Measurements from ENCODE around the gene TMEM51.

The TMEM51 gene

DNA sequence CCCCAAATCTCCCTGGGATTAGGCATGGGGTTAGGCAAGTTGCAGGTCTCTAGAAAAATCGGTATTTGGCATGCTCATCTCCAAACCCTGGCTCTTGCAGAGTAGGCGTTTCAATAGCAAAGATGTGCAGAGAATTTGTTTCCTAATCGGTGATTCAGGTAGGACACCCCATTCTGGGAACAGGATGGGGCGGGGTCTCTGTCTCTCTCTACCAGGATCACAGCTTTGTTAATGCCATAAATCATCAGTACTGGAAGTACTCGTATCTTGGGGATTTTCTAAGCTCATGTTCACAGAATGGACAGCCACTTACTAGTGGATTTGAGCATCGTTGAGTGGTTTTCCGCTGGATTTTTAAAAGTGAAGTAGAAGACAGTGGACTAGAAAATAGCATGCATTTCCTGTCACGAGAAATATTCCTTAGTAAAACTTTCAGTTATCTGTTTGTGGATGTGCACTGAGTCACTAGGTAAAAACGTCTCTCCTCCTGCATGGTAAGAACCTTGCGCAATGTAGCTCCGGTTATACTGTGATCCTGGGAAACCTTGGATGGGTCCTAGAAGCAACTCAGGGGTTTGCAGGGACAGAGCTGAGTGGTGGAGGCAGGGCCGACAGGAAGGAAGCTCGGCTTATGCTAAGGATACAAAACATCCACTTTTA is 5.1 kb downstream of the TMEM51 start:
- no peak for TF ChIP-seq CTCF (IDR thresholded peaks at IDR 0.05; ENCODE audit: poor library complexity, severe bottlenecking)
- DNase-seq (ENCODE audit: low spot score) (no peak), ATAC-seq (ENCODE audit: low read depth) (peak; percentile 75)
- Histone ChIP-seq H3K36me3 (ENCODE audit: low read depth) (no peaks in the 10 kb centered on the region), H3K4me3 (ENCODE audit: severe bottlenecking) (peak overlapping the region; percentile 21), H3K27me3 (ENCODE audit: insufficient read depth, poor library complexity, severe bottlenecking) (no peaks in the 10 kb centered on the region), H3K4me1 (ENCODE audit: insufficient read depth, poor library complexity, severe bottlenecking) (peaks cover 34% of the 10 kb centered on the region), H3K9me3 (ENCODE audit: severe bottlenecking) (no peaks in the 10 kb centered on the region), H3K27ac (ENCODE audit: poor library complexity, severe bottlenecking) (peak overlapping the region; percentile 85)

GRCh38 chr1:15159166-15159555 is 5.6 kb downstream of the TMEM51 start:
- Histone ChIP-seq H3K27ac (ENCODE audit: poor library complexity, severe bottlenecking) (peak overlapping the region; percentile 85), H3K4me3 (ENCODE audit: severe bottlenecking) (no peak overlapping the region), H3K36me3 (ENCODE audit: low read depth) (no peaks in the 10 kb centered on the region), H3K4me1 (ENCODE audit: insufficient read depth, poor library complexity, severe bottlenecking) (peaks cover 34% of the 10 kb centered on the region), H3K9me3 (ENCODE audit: severe bottlenecking) (no peaks in the 10 kb centered on the region), H3K27me3 (ENCODE audit: insufficient read depth, poor library complexity, severe bottlenecking) (no peaks in the 10 kb centered on the region)
- TF ChIP-seq CTCF (IDR thresholded peaks at IDR 0.05; ENCODE audit: poor library complexity, severe bottlenecking) = no peak
- ATAC-seq (ENCODE audit: low read depth) (no peak), DNase-seq (ENCODE audit: low spot score) (no peak)

DNA sequence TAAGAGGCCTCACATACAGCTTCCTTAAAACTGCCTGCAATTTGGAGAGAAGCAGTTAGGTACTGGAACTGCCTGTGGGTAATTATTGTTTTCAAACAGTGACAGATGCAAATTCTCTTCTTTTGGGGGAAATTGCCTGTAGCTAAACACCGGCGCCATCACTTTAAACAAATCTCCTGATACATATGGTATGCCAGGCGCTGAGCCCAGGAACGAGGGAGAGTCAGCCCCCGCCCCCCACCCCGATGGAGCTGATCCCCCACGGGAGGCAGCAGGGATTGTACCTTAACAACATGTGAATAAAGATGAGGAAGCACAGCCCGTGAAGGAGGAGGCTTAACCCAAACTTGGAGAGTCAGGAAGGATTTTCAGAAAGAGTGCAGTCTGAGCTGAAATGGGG is 7.1 kb downstream of the TMEM51 start:
- no peak overlapping the region for H3K27ac ChIP-seq (ENCODE audit: poor library complexity, severe bottlenecking)
- H3K27me3 ChIP-seq (ENCODE audit: insufficient read depth, poor library complexity, severe bottlenecking) = no peaks in the 10 kb centered on the region
- ATAC-seq (ENCODE audit: low read depth) (no peak), DNase-seq (ENCODE audit: low spot score) (no peak)
- no peaks in the 10 kb centered on the region for H3K9me3 ChIP-seq (ENCODE audit: severe bottlenecking)
- H3K36me3 ChIP-seq (ENCODE audit: low read depth) = no peaks in the 10 kb centered on the region
- no peak overlapping the region for H3K4me3 ChIP-seq (ENCODE audit: severe bottlenecking)
- H3K4me1 ChIP-seq (ENCODE audit: insufficient read depth, poor library complexity, severe bottlenecking) = peaks cover 31% of the 10 kb centered on the region
- TF ChIP-seq CTCF (IDR thresholded peaks at IDR 0.05; ENCODE audit: poor library complexity, severe bottlenecking) = no peak

DNA sequence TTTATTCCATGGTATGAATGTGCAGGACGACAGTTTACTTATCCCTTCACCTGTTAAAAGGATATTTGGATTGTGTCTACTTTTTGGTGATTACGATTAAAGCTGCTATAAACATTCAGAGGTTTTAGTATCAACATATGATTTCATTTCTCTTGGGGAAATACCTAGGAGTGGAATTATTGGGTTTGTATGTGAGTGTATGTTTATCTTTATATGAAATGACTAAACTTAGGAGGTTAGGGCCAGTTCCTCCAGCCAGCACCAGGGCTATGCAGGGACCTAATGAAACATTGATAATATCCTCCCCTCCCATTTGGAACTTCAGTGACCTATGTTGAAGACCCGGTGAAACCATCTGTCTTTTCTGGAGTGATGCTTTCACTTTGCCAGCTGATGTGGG is 13.8 kb downstream of the TMEM51 start:
- TF ChIP-seq CTCF (IDR thresholded peaks at IDR 0.05; ENCODE audit: poor library complexity, severe bottlenecking) = no peak
- peaks cover 25% of the 10 kb centered on the region for H3K4me1 ChIP-seq (ENCODE audit: insufficient read depth, poor library complexity, severe bottlenecking)
- no peak overlapping the region for H3K4me3 ChIP-seq (ENCODE audit: severe bottlenecking)
- no peaks in the 10 kb centered on the region for H3K27me3 ChIP-seq (ENCODE audit: insufficient read depth, poor library complexity, severe bottlenecking)
- DNase-seq (ENCODE audit: low spot score) (no peak), ATAC-seq (ENCODE audit: low read depth) (no peak)
- no peaks in the 10 kb centered on the region for H3K36me3 ChIP-seq (ENCODE audit: low read depth)
- no peaks in the 10 kb centered on the region for H3K9me3 ChIP-seq (ENCODE audit: severe bottlenecking)
- H3K27ac ChIP-seq (ENCODE audit: poor library complexity, severe bottlenecking) = peak overlapping the region; percentile 92

GRCh38 chr1:15168479-15168878 is 14.9 kb downstream of the TMEM51 start:
- TF ChIP-seq CTCF (IDR thresholded peaks at IDR 0.05; ENCODE audit: poor library complexity, severe bottlenecking) = no peak
- H3K27me3 ChIP-seq (ENCODE audit: insufficient read depth, poor library complexity, severe bottlenecking) = no peaks in the 10 kb centered on the region
- H3K27ac ChIP-seq (ENCODE audit: poor library complexity, severe bottlenecking) = peak overlapping the region; percentile 92
- H3K4me1 ChIP-seq (ENCODE audit: insufficient read depth, poor library complexity, severe bottlenecking) = peaks cover 34% of the 10 kb centered on the region
- peak; percentile 92 for ATAC-seq (ENCODE audit: low read depth)
- DNase-seq (ENCODE audit: low spot score) = no peak
- no peak overlapping the region for H3K4me3 ChIP-seq (ENCODE audit: severe bottlenecking)
- H3K9me3 ChIP-seq (ENCODE audit: severe bottlenecking) = no peaks in the 10 kb centered on the region
- H3K36me3 ChIP-seq (ENCODE audit: low read depth) = no peaks in the 10 kb centered on the region
